H9 (cell line): ENCODE results near the gene NLRP9. TPM values are rescaled to one million over a fixed set of nuclear protein-coding genes. Genes with fewer than 3 reads are reported as not detected.

Experiments
- DNase-seq: peaks from one replicate; pipeline ENCODE4 v3.0.0-alpha.2; 2017
- H2AFZ ChIP-seq: one replicate; pipeline ENCODE4 v1.6.1; 2013; ENCODE audit warnings: mild to moderate bottlenecking, low read length, control low read depth, moderate library complexity
- H2AK5ac ChIP-seq: 2 replicates; pipeline ENCODE4 v1.6.1; 2013; ENCODE audit warnings: low read length, control low read depth, mixed read lengths; ENCODE audit not compliant: insufficient read length
- H2BK120ac ChIP-seq: one replicate; pipeline ENCODE4 v1.6.1; 2013; ENCODE audit warnings: low read depth, mild to moderate bottlenecking, low read length, control low read depth, inconsistent platforms; ENCODE audit not compliant: poor library complexity, severe bottlenecking
- H2BK12ac ChIP-seq: 2 replicates; pipeline ENCODE4 v1.6.1; 2013; ENCODE audit warnings: low read length, control low read depth, mixed read lengths, low read depth; ENCODE audit not compliant: insufficient read length
- H2BK15ac ChIP-seq: 2 replicates; pipeline ENCODE4 v1.6.1; 2013; ENCODE audit warnings: low read depth, low read length, control low read depth
- H2BK20ac ChIP-seq: one replicate; pipeline ENCODE4 v1.6.1; 2013; ENCODE audit warnings: low read depth, mild to moderate bottlenecking, low read length, control low read depth, inconsistent platforms; ENCODE audit not compliant: poor library complexity, severe bottlenecking
- H2BK5ac ChIP-seq: 2 replicates; pipeline ENCODE4 v1.6.1; 2013; ENCODE audit warnings: low read length, control low read depth, mixed read lengths; ENCODE audit not compliant: insufficient read length
- H3K14ac ChIP-seq: 2 replicates; pipeline ENCODE4 v1.6.1; 2013; ENCODE audit warnings: low read length, control low read depth; ENCODE audit not compliant: insufficient read depth
- H3K18ac ChIP-seq: 2 replicates; pipeline ENCODE4 v1.6.1; 2013; ENCODE audit warnings: low read depth, mild to moderate bottlenecking, mixed read lengths, low read length, control low read depth; ENCODE audit not compliant: insufficient read length
- H3K23ac ChIP-seq: 2 replicates; pipeline ENCODE4 v1.6.1; 2013; ENCODE audit warnings: low read length, control low read depth, mixed read lengths, low read depth; ENCODE audit not compliant: insufficient read length
- H3K23me2 ChIP-seq: 2 replicates; pipeline ENCODE4 v1.6.1; 2013; ENCODE audit warnings: low read depth, mild to moderate bottlenecking, mixed read lengths, low read length, control low read depth; ENCODE audit not compliant: insufficient read length, poor library complexity, severe bottlenecking
- H3K27ac ChIP-seq: 2 replicates; pipeline ENCODE4 v1.5.1; 2013; ENCODE audit warnings: low read length, control low read depth, mixed read lengths, low read depth; ENCODE audit not compliant: insufficient read length
- H3K27me3 ChIP-seq: 2 replicates; pipeline ENCODE4 v1.6.1; 2013; ENCODE audit warnings: low read length, control low read depth, inconsistent platforms; ENCODE audit not compliant: insufficient read depth
- H3K4ac ChIP-seq: 2 replicates; pipeline ENCODE4 v1.6.1; 2013; ENCODE audit warnings: low read depth, mild to moderate bottlenecking, control low read depth, inconsistent platforms, low read length, moderate library complexity
- H3K4me1 ChIP-seq: 2 replicates; pipeline ENCODE4 v1.6.1; 2013; ENCODE audit warnings: low read length, control low read depth, inconsistent platforms; ENCODE audit not compliant: insufficient read depth
- H3K4me2 ChIP-seq: 2 replicates; pipeline ENCODE4 v1.6.1; 2013; ENCODE audit warnings: low read length, control low read depth, mixed read lengths; ENCODE audit not compliant: insufficient read length, insufficient read depth
- H3K56ac ChIP-seq: 2 replicates; pipeline ENCODE4 v1.6.1; 2013; ENCODE audit warnings: low read depth, mild to moderate bottlenecking, mixed read lengths, low read length, control low read depth; ENCODE audit not compliant: insufficient read length
- H3K79me1 ChIP-seq: 2 replicates; pipeline ENCODE4 v1.6.1; 2013; ENCODE audit warnings: low read depth, mild to moderate bottlenecking, moderate library complexity, low read length, control low read depth, inconsistent platforms; ENCODE audit not compliant: insufficient read depth, poor library complexity, severe bottlenecking
- H3K79me2 ChIP-seq: 2 replicates; pipeline ENCODE4 v1.6.1; 2013; ENCODE audit warnings: low read length, control low read depth, inconsistent platforms; ENCODE audit not compliant: insufficient read depth
- H3K9ac ChIP-seq: 2 replicates; pipeline ENCODE4 v1.6.1; 2013; ENCODE audit warnings: low read length, control low read depth, mixed read lengths; ENCODE audit not compliant: insufficient read length; ENCODE audit errors: extremely low read depth
- H3K9me3 ChIP-seq: one replicate; pipeline ENCODE4 v1.6.1; 2013; ENCODE audit warnings: low read depth, low read length, inconsistent platforms; ENCODE audit not compliant: control insufficient read depth
- H3T11ph ChIP-seq: one replicate; pipeline ENCODE4 v1.6.1; 2013; ENCODE audit warnings: mild to moderate bottlenecking, low read length, control low read depth, inconsistent platforms
- H4K20me1 ChIP-seq: one replicate; pipeline ENCODE4 v1.6.1; 2013; ENCODE audit not compliant: control insufficient read depth, insufficient read length, insufficient read depth
- H4K5ac ChIP-seq: 2 replicates; pipeline ENCODE4 v1.6.1; 2013; ENCODE audit warnings: low read depth, mild to moderate bottlenecking, mixed read lengths, low read length, control low read depth; ENCODE audit not compliant: insufficient read length
- H4K8ac ChIP-seq: replicated peaks from 2 replicates; pipeline ENCODE4 v1.6.1; 2013; ENCODE audit warnings: low read length, control low read depth, mixed read lengths, low read depth; ENCODE audit not compliant: insufficient read length
- H4K91ac ChIP-seq: 2 replicates; pipeline ENCODE4 v1.6.1; 2013; ENCODE audit warnings: low read depth, mild to moderate bottlenecking, moderate library complexity, mixed read lengths, low read length, control low read depth; ENCODE audit not compliant: insufficient read length
- H3K27ac Mint-ChIP-seq, 3 experiments: 2 replicates in 2 of 3; 3 replicates in 1 of 3; pipeline ENCODE4 v1.8.0; 2020 to 2021; ENCODE audit warnings: mixed read lengths in 3 of 3, mild to moderate bottlenecking in 1 of 3, moderate library complexity in 1 of 3
- H3K27me3 Mint-ChIP-seq: 2 replicates; pipeline ENCODE4 v1.8.0; 2021; ENCODE audit warnings: low read depth, mild to moderate bottlenecking, moderate library complexity, mixed read lengths
- H3K36me3 Mint-ChIP-seq, 3 experiments: 2 replicates in 2 of 3; 3 replicates in 1 of 3; pipeline ENCODE4 v1.8.0; 2020 to 2021; ENCODE audit warnings: low read depth in 3 of 3, mixed read lengths in 3 of 3; ENCODE audit not compliant: insufficient read depth in 1 of 3
- H3K4me1 Mint-ChIP-seq, 2 experiments: 2 replicates each; pipeline ENCODE4 v1.8.0; 2020; ENCODE audit warnings: mixed read lengths in 2 of 2
- H3K4me3 Mint-ChIP-seq, 2 experiments: 2 replicates in 1 of 2; 3 replicates in 1 of 2; pipeline ENCODE4 v1.8.0; 2020 to 2021; ENCODE audit warnings: mild to moderate bottlenecking in 2 of 2, mixed read lengths in 2 of 2, moderate library complexity in 1 of 2
- H3K9me3 Mint-ChIP-seq, 2 experiments: 2 replicates in 1 of 2; 3 replicates in 1 of 2; pipeline ENCODE4 v1.8.0; 2020; ENCODE audit warnings: mild to moderate bottlenecking in 2 of 2, mixed read lengths in 2 of 2, moderate library complexity in 1 of 2
- CTCF ChIP-seq: fragments of 200-600 bp; sonication (generic); conservative IDR thresholded peaks from 3 replicates; pipeline ENCODE4 v1.8.0; 2021; ENCODE audit warnings: antibody characterized with exemption, mild to moderate bottlenecking
- WGBS: extraction: QIAGEN DNeasy Blood & Tissue Kit; methylation state at CpG from one replicate; pipeline ENCODE4 v1.1.7; 2013; ENCODE audit warnings: missing lambda C conversion rate, low lambda C conversion rate, mixed read lengths; ENCODE audit not compliant: insufficient read length; ENCODE audit errors: extremely low coverage; 5-methylcytosine and 5-hydroxymethylcytosine counted together
- total RNA-seq: library from RNA; stranded (reverse); gene quantifications from 2 replicates; pipeline ENCODE4 v1.2.1, GENCODE V29; 2021

NLRP9 gene
- total RNA-seq, 1 experiment from 2014 or later, result not detected

- Histone ChIP-seq H2AFZ (no peak overlapping the region), H3K4me2 (no peak overlapping the region), H3K4me1 (no peaks in the 10 kb centered on the region), H4K8ac (no peak overlapping the region), H4K20me1 (no peaks in the 10 kb centered on the region), H3K23ac (no peak overlapping the region), H3K79me1 (no peaks in the 10 kb centered on the region), H3K9me3 (no peaks in the 10 kb centered on the region), H3K79me2 (no peaks in the 10 kb centered on the region), H4K91ac (no peak overlapping the region), H3K9ac (no peak overlapping the region), H3K4ac (no peak overlapping the region), H3K27ac (no peak overlapping the region), H3K56ac (no peak overlapping the region), H3K27me3 (no peaks in the 10 kb centered on the region), H2BK120ac (no peak overlapping the region), H2BK5ac (no peak overlapping the region), H2AK5ac (no peak overlapping the region), H3K23me2 (no peaks in the 10 kb centered on the region), H3T11ph (no peak overlapping the region), H2BK15ac (no peak overlapping the region), H2BK12ac (no peak overlapping the region), H4K5ac (no peak overlapping the region), H3K14ac (no peak overlapping the region), H3K18ac (no peak overlapping the region), H2BK20ac (no peak overlapping the region)
- Mint-ChIP-seq H3K27me3 (peaks cover 32% of the 10 kb centered on the region), H3K4me1 (no peaks in the 10 kb centered on the region), H3K9me3 (peaks cover 61 to 94% of the 10 kb centered on the region in 2 experiments), H3K4me3 (no peak overlapping the region), H3K27ac (no peak overlapping the region), H3K36me3 (peaks cover 24 to 39% (median 35%) of the 10 kb centered on the region in 3 experiments)
- no CpG with 5 or more reads among the region's 3 CpGs for WGBS
- TF ChIP-seq CTCF, result no peak
- no peak for DNase-seq
Measured at GRCh38 chr19:55705972-55706371, 32.2 kb downstream of the NLRP9 start.
